ELF-1 (cell line): ENCODE results near the gene CMAS.
"Not testable (repeated sequence)": the region's sequence is repeated elsewhere in the genome, so short reads cannot be mapped to it uniquely, and the experiment has no call there.

Source experiments
- DNase-seq: peaks from one replicate; pipeline ENCODE4 v3.0.0-alpha.2; 2016; ENCODE audit warnings: low read depth, low spot score

Gene CMAS

DNA sequence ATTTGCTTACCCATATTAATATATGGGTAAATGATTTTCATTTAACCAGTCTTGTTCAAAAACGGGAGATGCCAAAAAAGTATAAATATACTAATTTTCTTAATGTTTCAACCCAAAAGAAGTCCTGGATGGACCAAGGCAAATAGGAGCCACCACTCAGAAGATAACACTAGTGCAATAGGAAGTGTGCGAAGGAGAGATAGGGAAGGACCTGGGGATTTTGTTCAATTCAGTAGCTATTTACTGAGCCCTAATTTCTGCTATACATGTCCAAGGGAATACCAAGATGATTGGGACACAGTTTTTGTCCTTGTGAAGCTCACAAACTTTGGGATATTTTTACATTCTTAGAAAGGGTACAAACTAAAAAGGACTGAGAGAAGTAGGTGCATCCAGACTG, 1.5 kb downstream of the CMAS start:
- no peak for DNase-seq

- no peak for DNase-seq
These were observed 2.5 kb downstream of the CMAS start for GRCh38 chr12:22048351-22049041.

DNA sequence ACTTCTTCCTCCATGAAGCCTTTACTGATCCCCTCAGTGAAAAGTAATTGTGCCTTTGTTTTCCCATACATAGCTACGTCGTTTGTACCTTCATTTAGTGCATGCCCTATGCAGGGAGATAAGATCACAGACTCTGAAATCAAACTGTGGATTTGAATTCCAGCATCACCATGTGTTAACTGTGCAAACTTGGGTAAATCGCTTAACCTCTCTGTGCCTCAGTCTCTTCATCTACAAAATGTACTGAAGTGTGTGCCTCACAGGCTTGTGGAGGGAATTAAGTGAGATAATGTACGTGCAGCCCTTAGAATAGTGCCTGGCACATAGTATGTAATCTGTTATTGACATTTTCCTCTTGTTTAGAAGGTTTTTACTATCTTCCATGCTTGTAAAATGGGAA, 4.1 kb downstream of the CMAS start:
- no peak for DNase-seq

GRCh38 chr12:22051114-22051698, 5.2 kb downstream of the CMAS start:
- DNase-seq, result no peak

- DNase-seq, result not testable (repeated sequence)
These were observed 7.0 kb downstream of the CMAS start for GRCh38 chr12:22052994-22053393.

DNA sequence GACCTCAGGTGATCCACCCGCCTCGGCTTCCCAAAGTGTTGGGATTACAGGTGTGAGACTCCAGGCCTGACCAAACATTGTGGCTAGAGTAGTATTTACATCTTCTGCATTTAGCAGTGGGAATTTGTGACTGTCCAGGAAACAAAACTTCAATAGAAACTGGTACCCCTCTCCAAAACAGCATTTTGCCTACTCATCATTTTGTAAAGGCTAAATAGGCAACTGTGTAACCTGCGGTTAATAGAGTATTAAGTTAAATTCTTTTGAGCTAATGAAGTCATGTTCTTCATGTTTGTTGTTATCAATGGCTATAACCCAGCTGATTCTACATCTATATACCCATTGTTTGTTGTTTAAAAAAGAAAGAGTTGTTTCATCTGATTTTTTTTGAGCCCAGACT, 8.1 kb downstream of the CMAS start:
- no peak for DNase-seq

- DNase-seq, result no peak
These were observed 10.6 kb downstream of the CMAS start for GRCh38 chr12:22056607-22057006.

DNA sequence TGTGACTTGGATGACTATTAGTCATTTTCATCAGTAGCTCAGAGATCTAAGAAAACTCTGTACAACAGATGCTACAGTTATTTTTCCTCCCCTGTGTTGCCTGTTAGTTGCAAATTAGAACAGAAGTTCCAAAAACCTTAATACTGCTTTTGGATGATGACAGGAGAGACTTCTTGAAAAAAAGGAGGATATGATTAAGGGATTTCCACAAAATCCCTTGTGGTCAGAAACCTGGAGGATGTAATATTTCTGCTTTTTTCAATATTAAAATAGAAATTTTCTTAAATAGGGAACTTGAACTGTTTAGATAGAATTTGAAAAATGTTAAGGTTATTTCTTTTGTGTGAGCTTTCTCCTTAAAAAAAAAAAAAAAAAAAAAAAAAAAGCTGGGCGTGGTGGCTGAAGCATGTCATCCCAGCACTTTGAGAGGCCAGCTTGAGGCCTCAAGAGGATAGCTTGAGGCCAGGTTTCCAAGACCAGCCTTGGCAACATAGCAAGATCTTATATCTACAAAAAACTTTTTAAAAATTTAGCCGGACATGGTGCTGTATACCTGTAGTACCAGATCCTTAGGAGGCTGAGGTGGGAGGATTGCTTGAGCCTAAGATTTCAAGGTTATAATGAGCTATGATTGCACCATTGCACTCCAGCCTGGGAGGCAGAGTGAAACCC, 14.1 kb downstream of the CMAS start:
- DNase-seq, result no peak

DNA sequence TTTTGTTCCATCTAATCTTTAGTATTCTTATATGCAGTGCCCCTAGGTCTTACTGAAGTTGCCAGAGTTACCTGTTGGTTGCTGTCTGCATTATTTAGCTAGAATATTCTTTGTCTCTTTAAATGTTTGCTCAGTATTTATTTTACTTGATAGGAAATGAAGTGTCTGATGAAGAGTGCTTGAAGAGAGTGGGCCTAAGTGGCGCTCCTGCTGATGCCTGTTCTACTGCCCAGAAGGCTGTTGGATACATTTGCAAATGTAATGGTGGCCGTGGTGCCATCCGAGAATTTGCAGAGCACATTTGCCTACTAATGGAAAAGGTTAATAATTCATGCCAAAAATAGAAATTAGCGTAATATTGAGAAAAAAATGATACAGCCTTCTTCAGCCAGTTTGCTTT, 18.9 kb downstream of the CMAS start:
- no peak for DNase-seq

DNA sequence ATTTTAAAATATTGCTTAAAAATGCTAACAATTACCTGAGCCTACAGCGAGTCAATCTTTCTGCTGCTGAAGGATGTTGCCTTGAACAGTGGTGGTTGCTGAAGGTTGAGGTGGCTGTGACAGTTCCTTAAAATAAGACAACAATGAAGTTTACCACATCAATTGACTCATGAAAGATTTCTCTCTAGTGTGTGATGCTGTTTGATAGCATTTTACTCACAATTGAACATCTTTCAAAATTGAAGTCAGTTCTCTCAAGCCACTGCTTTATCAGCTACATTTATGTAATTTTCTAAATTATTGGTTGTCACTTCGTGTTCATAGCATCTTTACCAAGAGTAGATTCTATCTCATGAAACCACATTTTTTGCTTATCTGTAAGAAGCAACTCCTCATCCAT, 20.3 kb downstream of the CMAS start:
- no peak for DNase-seq

- DNase-seq, result no peak
These were observed 23.8 kb downstream of the CMAS start for GRCh38 chr12:22069851-22070250.

DNA sequence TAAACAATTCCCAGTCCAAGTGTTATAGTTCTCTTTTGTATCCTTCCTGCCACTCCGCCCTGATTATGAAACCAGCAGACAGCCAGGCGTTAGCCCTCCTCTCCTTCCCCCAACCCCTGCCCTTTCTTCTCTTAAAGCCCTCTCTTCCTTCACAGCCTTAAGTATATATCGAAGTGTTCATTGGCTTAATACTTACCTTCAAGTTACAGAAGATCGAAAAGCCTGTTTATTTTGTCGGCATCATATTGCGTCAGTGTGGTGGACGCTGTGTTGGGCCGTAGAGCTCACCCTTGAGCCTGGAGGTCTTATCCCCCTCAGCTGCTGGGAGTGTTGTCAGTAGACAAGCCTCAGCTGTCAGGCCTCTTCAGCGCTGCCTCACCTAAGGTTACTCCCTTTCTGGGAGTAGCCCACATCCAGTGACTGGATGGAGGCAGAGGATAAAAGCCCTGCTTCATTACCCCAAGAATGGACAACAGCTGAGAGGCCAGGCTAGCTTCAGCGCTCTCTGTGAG, 36.2 kb downstream of the CMAS start:
- no peak for DNase-seq

- DNase-seq, result no peak
These were observed 37.1 kb downstream of the CMAS start for GRCh38 chr12:22083167-22083566.

- DNase-seq, result no peak
These were observed 38.8 kb downstream of the CMAS start for GRCh38 chr12:22084852-22085251.

DNA sequence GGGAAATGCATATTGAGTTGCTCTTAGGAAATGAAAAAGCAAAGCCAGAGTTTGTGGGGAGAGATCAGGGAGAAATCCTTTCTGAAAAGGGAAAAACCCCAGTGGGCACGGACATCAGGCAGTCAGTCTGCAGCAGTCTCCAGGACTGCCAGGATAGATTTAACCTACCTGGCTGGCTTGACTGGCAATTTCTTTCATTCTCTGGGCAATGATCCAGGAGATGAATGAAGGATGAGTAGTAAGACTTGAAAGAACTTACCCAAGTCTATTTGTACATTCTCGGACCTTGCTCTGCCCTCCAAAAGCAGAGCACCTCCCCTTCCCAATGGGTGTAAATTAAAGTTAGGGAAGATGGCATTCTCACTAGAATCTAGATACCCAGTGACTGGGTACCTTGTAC, 42.9 kb downstream of the CMAS start:
- no peak for DNase-seq

DNA sequence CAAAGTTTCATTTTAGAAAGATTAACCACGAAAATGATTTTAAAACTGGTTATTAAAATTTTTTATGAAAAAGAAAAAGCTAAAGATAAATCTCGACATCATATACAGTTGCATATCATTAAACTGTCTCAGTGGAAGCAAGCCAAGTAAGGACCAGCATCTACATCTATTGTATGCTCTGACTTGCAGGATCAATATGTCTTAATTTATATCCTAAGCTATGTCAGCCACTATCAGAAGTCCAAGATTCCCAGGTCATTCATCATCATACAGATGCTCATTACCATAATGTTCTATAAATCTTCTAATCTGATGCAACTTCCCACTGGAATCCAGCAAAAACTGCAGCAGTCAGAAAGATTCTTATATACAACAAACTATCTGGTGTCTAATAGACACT, 43.5 kb downstream of the CMAS start:
- no peak for DNase-seq

- not testable (repeated sequence) for DNase-seq
These were observed 53.0 kb downstream of the CMAS start for GRCh38 chr12:22099062-22099461.

- peak; percentile 77 for DNase-seq
These were observed 55.1 kb downstream of the CMAS start for GRCh38 chr12:22100958-22101748.

DNA sequence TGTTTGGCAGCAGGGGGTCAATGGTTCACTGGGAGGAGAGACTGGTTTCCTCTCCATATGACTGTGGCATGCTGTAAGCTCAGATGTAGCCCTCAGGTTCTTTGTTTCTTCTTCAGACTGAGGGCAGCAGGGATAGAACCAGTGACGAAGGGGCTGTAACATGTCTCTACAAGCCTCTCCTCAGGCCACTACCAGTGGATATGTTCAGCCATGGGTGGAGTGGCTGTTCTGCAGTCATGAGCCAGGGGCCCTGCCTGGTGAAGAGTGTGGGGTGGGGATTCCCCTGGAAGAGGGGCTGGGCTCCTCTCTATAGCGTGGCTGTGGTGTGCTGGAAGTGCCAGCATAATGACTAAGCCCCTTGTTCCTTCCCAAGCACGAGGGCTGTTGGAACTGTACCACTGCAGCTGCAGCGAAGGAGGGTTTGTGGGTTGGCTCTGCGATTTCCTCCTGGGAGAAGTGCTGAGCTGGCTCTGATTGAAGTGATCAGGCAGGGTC, 55.8 kb downstream of the CMAS start:
- DNase-seq, result no peak

DNA sequence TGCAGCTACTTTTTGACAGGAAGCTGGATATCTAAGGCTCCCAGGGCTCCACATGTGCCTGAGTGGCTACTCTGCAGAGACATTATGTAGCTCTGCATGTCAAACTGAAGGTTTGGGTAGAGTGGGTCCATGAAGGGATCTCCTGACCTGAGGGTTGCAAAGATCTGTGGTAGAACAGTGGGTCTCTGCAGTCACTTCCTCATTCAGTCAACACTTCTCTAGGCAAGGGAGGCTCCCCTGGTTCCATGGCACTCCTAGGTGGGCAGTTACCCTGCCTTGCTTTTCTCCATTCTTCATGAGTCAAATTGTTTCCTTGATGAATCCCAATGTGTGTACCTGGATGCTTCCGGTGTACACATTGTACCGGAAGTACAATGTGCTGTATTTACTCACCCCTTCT, 57.4 kb downstream of the CMAS start:
- no peak for DNase-seq

DNA sequence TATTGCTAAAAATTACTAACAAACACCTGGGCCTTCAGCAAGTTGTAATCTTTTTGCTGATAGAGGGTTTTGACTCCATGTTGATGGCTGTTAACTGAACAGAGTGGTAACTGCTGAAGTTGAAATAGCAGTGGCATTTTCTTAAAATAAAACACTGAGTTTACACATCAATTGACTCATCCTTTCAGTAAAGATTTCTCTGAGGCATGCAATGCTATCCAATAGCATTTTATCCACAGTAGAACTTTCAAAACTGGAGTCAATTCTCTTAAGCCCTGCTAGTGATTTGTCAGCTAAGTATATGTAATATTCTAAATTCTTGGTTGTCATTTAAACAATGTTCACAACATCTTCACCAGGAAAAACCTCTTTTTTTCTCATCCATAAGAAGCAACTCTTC, 59.5 kb downstream of the CMAS start:
- no peak for DNase-seq

GRCh38 chr12:22110176-22110575, 64.2 kb downstream of the CMAS start:
- DNase-seq, result no peak
